Nephron progenitor cell (in vitro differentiated cells): ENCODE data around the gene CCDC86.

ENCODE experiments used
- DNase-seq: peaks from one replicate; pipeline ENCODE4 v3.0.0; 2021
- H3K27ac Mint-ChIP-seq: 2 replicates; pipeline ENCODE4 v1.8.0; 2021; ENCODE audit warnings: mild to moderate bottlenecking, moderate library complexity, mixed read lengths
- H3K27me3 Mint-ChIP-seq: 2 replicates; pipeline ENCODE4 v1.8.0; 2021; ENCODE audit warnings: mild to moderate bottlenecking, low read depth, mixed read lengths; ENCODE audit not compliant: poor library complexity
- H3K36me3 Mint-ChIP-seq: 2 replicates; pipeline ENCODE4 v1.8.0; 2021; ENCODE audit warnings: low read depth, mixed read lengths
- H3K4me1 Mint-ChIP-seq: 2 replicates; pipeline ENCODE4 v1.8.0; 2021; ENCODE audit warnings: mixed read lengths
- H3K4me3 Mint-ChIP-seq: 2 replicates; pipeline ENCODE4 v1.8.0; 2021; ENCODE audit warnings: mild to moderate bottlenecking, moderate library complexity, mixed read lengths
- H3K9me3 Mint-ChIP-seq: 2 replicates; pipeline ENCODE4 v1.8.0; 2021; ENCODE audit warnings: mild to moderate bottlenecking, moderate library complexity, mixed read lengths
- CTCF ChIP-seq: fragments of 200-600 bp; sonication (generic); IDR thresholded peaks from 2 replicates; pipeline ENCODE4 v1.5.0; 2021; ENCODE audit warnings: antibody characterized with exemption

CCDC86 gene

GRCh38 chr11:60847896-60848295 lies 6.0 kb downstream of the CCDC86 start:
- DNase-seq, result no peak
- H3K27me3 Mint-ChIP-seq, result peaks cover 3% of the 10 kb centered on the region
- H3K4me1 Mint-ChIP-seq, result peaks cover 42% of the 10 kb centered on the region
- TF ChIP-seq CTCF, result no peak
- no peak overlapping the region for H3K27ac Mint-ChIP-seq
- H3K9me3 Mint-ChIP-seq, result no peaks in the 10 kb centered on the region
- no peak overlapping the region for H3K4me3 Mint-ChIP-seq
- peaks cover 17% of the 10 kb centered on the region for H3K36me3 Mint-ChIP-seq

- H3K9me3 Mint-ChIP-seq, result no peaks in the 10 kb centered on the region
- H3K4me1 Mint-ChIP-seq, result peaks cover 33% of the 10 kb centered on the region
- peaks cover 17% of the 10 kb centered on the region for H3K36me3 Mint-ChIP-seq
- peaks cover 3% of the 10 kb centered on the region for H3K27me3 Mint-ChIP-seq
- no peak for DNase-seq
- no peak overlapping the region for H3K4me3 Mint-ChIP-seq
- no peak for TF ChIP-seq CTCF
- H3K27ac Mint-ChIP-seq, result peak overlapping the region; percentile 66
Observed at GRCh38 chr11:60848714-60849151, 6.8 kb downstream of the CCDC86 start.

GRCh38 chr11:60849641-60850520 lies 8.0 kb downstream of the CCDC86 start:
- TF ChIP-seq CTCF, result no peak
- DNase-seq, result no peak
- peaks cover 3% of the 10 kb centered on the region for H3K27me3 Mint-ChIP-seq
- H3K9me3 Mint-ChIP-seq, result no peaks in the 10 kb centered on the region
- H3K27ac Mint-ChIP-seq, result no peak overlapping the region
- H3K4me3 Mint-ChIP-seq, result no peak overlapping the region
- peaks cover 32% of the 10 kb centered on the region for H3K4me1 Mint-ChIP-seq
- H3K36me3 Mint-ChIP-seq, result peaks cover 17% of the 10 kb centered on the region

GRCh38 chr11:60851327-60852104 lies 9.6 kb downstream of the CCDC86 start:
- DNase-seq, result no peak
- Mint-ChIP-seq H3K4me1 (peaks cover 41% of the 10 kb centered on the region), H3K9me3 (no peaks in the 10 kb centered on the region), H3K4me3 (no peak overlapping the region), H3K27me3 (peaks cover 3% of the 10 kb centered on the region), H3K27ac (no peak overlapping the region), H3K36me3 (peaks cover 17% of the 10 kb centered on the region)
- no peak for TF ChIP-seq CTCF

- peaks cover 13% of the 10 kb centered on the region for H3K36me3 Mint-ChIP-seq
- peaks cover 3% of the 10 kb centered on the region for H3K27me3 Mint-ChIP-seq
- no peak for TF ChIP-seq CTCF
- no peaks in the 10 kb centered on the region for H3K9me3 Mint-ChIP-seq
- DNase-seq, result no peak
- peaks cover 42% of the 10 kb centered on the region for H3K4me1 Mint-ChIP-seq
- H3K27ac Mint-ChIP-seq, result no peak overlapping the region
- H3K4me3 Mint-ChIP-seq, result no peak overlapping the region
Observed at GRCh38 chr11:60852117-60852981, 10.4 kb downstream of the CCDC86 start.
